Fibroblast of lung (primary cell): ENCODE results near the gene PEX10. TPM values are rescaled to one million over a fixed set of nuclear protein-coding genes. Genes with fewer than 3 reads are reported as not detected.

Experiments
- DNase-seq, 2 donors: peaks; one replicate each; pipeline versions ENCODE4 v3.0.0 to v3.0.0-alpha.2; 2010; ENCODE audit warnings: low read depth in 2 of 2
- H2AFZ ChIP-seq: 2 replicates; pipeline ENCODE4 v1.5.1; 2012; ENCODE audit warnings: low read length, control low read depth, inconsistent platforms
- H3K27ac ChIP-seq: 2 replicates; pipeline ENCODE4 v1.5.1; 2011; ENCODE audit warnings: low read length, control low read depth; ENCODE audit not compliant: insufficient read depth
- H3K27me3 ChIP-seq: 2 replicates; pipeline ENCODE4 v1.5.1; 2011; ENCODE audit warnings: mild to moderate bottlenecking, low read length; ENCODE audit not compliant: control insufficient read depth, insufficient read depth
- H3K36me3 ChIP-seq: 2 replicates; pipeline ENCODE4 v1.5.1; 2011; ENCODE audit warnings: low read length; ENCODE audit not compliant: control insufficient read depth, insufficient read depth
- H3K4me1 ChIP-seq: 2 replicates; pipeline ENCODE4 v1.5.1; 2011; ENCODE audit warnings: low read length; ENCODE audit not compliant: control insufficient read depth, insufficient read depth; ENCODE audit errors: extremely low read depth
- H3K4me2 ChIP-seq: 2 replicates; pipeline ENCODE4 v1.5.1; 2011; ENCODE audit warnings: low read length, control low read depth; ENCODE audit not compliant: insufficient read depth; ENCODE audit errors: extremely low read depth
- H3K4me3 ChIP-seq, 4 experiments: fragments of 200-600 bp in 1 of 4; sonication (generic) in 1 of 4; replicated peaks in 1 of 4; 2 replicates each; pipeline ENCODE4 v1.5.1; 2011 to 2016; ENCODE audit warnings: low read length in 4 of 4, low read depth in 3 of 4, mild to moderate bottlenecking in 3 of 4, control low read depth in 2 of 4, inconsistent platforms in 1 of 4, mixed read lengths in 1 of 4; ENCODE audit not compliant: insufficient read depth in 1 of 4; ENCODE audit errors: control extremely low read depth in 1 of 4
- H3K79me2 ChIP-seq: 2 replicates; pipeline ENCODE4 v1.5.1; 2012; ENCODE audit warnings: mild to moderate bottlenecking, low read length, inconsistent platforms; ENCODE audit not compliant: control insufficient read depth, insufficient read depth
- H3K9ac ChIP-seq: 2 replicates; pipeline ENCODE4 v1.5.1; 2011; ENCODE audit warnings: mild to moderate bottlenecking, low read length, control low read depth; ENCODE audit not compliant: insufficient read depth
- H3K9me3 ChIP-seq: 2 replicates; pipeline ENCODE4 v1.5.1; 2012; ENCODE audit warnings: low read depth, low read length; ENCODE audit not compliant: control insufficient read depth, insufficient read depth
- H4K20me1 ChIP-seq: 2 replicates; pipeline ENCODE4 v1.5.1; 2011; ENCODE audit warnings: low read length; ENCODE audit not compliant: control insufficient read depth, insufficient read depth; ENCODE audit errors: extremely low read depth
- EZH2 ChIP-seq: IDR thresholded peaks from 2 replicates; pipeline ENCODE4 v1.5.1; 2012; ENCODE audit warnings: low read length, control low read depth, mild to moderate bottlenecking; ENCODE audit errors: missing control alignments
- polyA plus RNA-seq, 2 donors: library from polyadenylated mRNA; depleted of rRNA in 1 of 2; stranded (reverse) in 1 of 2; unstranded in 1 of 2; fragments of >200 nt; gene quantifications; 2 replicates each; pipeline ENCODE4 v1.2.1, GENCODE V29; 2011 to 2012; ENCODE audit warnings: missing spikeins in 1 of 2
- total RNA-seq: library from RNA; depleted of rRNA; stranded (reverse); fragments of >200 nt; gene quantifications from 2 replicates; pipeline ENCODE4 v1.2.1, GENCODE V29; 2014
- TF ChIP-seq, protein P1 (sequence below), 2 donors: IDR thresholded peaks in 1 of 2; conservative IDR thresholded peaks in 1 of 2; 1 replicate in 1 of 2; 2 replicates in 1 of 2; pipeline ENCODE4 v1.5.1; 2011 to 2012; ENCODE audit warnings: low read length in 2 of 2, control low read depth in 1 of 2, inconsistent platforms in 1 of 2, low read depth in 1 of 2, mild to moderate bottlenecking in 1 of 2

PEX10 gene
- total and polyA plus RNA-seq, 2 donors (not counting 1 experiment from before 2014, with no cell fraction given), result 15.4 to 33.4 TPM

DNA sequence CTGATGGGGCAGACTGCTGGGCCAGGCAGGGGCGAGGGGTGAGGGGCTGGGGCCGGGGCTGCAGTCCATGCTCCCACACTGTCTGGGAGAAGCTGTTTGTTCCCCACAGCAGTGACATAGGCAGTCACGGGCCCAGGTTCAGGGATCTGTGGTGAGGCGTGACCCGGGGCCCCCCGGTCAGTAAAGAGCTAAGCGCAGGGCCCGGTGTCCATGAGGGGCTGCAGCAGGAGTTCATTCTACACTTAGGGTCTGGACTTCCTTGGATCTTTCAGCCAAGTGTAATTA is 4.4 kb downstream of the PEX10 start:
- no peaks in the 10 kb centered on the region for H3K27me3 ChIP-seq
- no peak overlapping the region for H3K9ac ChIP-seq
- TF ChIP-seq EZH2, result no peak
- TF ChIP-seq, protein P1, sequence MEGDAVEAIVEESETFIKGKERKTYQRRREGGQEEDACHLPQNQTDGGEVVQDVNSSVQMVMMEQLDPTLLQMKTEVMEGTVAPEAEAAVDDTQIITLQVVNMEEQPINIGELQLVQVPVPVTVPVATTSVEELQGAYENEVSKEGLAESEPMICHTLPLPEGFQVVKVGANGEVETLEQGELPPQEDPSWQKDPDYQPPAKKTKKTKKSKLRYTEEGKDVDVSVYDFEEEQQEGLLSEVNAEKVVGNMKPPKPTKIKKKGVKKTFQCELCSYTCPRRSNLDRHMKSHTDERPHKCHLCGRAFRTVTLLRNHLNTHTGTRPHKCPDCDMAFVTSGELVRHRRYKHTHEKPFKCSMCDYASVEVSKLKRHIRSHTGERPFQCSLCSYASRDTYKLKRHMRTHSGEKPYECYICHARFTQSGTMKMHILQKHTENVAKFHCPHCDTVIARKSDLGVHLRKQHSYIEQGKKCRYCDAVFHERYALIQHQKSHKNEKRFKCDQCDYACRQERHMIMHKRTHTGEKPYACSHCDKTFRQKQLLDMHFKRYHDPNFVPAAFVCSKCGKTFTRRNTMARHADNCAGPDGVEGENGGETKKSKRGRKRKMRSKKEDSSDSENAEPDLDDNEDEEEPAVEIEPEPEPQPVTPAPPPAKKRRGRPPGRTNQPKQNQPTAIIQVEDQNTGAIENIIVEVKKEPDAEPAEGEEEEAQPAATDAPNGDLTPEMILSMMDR (conservative IDR thresholded peaks at IDR 0.05 in 1 of 2, IDR thresholded peaks at IDR 0.05 in 1 of 2; ENCODE audit: low read depth in 1 of 2, low read length in 2 of 2), result no peak
- H3K79me2 ChIP-seq, result peaks cover 5% of the 10 kb centered on the region
- H3K9me3 ChIP-seq, result no peaks in the 10 kb centered on the region
- H3K27ac ChIP-seq, result no peak overlapping the region
- peaks cover 3% of the 10 kb centered on the region for H3K4me1 ChIP-seq
- H3K4me3 ChIP-seq, result no peak overlapping the region
- H2AFZ ChIP-seq, result no peak overlapping the region
- no peak for DNase-seq
- no peak overlapping the region for H3K4me2 ChIP-seq
- H3K36me3 ChIP-seq, result peaks cover 35% of the 10 kb centered on the region
- H4K20me1 ChIP-seq, result no peaks in the 10 kb centered on the region

DNA sequence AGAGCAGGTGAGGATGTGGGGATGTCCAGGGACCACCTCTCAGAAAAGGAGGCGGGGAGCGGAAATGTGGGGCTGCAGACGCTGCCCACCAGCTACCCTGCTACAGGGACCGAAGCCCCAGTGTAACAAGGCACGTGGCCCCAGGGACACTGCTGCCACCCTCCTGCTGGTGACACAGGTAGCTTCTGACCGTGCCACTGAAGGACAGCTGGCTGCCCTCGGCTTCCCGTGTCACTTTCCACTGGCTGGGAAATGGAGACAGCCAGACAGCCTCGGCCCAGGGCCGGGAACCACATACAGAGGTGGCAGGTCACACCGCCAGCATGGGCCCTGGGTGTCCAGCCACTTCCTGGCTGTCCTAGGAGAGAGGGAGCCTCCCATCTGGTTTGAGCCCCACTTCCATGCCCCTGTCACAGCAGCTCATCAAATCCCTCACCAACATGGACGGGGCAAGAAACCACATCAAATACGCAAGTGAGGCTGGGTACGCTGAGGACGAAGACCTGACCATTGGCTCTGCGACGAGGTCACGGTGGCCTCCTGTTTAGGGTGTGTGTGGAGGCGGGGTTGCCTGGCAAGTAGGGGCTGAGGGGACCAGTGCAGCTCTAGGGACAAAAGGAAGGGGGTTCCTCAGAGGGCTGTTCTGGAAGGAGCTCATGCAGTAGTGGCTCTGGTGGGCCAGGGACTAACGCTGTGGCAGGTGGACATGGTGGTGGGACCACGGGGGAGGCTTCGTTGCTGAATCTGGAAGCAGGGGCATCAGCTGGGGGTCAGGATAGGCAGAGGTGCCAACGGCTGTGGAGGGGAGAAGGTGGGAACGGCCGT is 5.0 kb downstream of the PEX10 start:
- no peak for TF ChIP-seq EZH2
- TF ChIP-seq, protein P1 (conservative IDR thresholded peaks at IDR 0.05 in 1 of 2, IDR thresholded peaks at IDR 0.05 in 1 of 2; ENCODE audit: low read depth in 1 of 2, low read length in 2 of 2), result no peak
- H4K20me1 ChIP-seq, result no peaks in the 10 kb centered on the region
- no peak for DNase-seq

DNA sequence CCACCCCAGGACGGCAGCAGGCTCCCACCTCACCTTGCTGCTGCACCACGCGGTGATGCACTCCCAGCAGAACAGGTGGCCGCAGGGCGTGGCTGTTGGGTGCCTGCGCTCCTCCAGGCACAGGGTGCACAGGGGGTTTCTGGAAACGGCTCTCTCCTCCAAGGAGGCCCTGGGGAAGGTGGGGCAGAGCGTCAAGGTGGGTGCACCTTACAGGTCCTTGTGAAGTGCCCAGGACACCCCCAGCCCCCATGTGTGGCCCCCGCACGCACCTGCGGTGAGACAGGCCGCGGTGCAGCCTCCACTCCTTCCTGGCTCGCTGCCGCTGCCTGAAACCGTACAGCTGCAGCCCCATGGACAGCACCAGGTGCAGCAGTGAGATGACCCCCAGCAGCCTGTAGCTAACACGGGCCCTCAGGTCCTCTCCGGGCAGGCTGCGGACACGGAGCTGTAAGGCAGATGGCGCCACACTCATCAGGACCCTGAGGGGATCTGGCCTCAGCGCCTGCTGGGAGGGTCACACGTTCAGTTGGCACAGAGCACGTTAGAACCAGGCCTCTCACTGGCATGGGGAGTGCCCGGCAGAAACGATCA is 5.8 kb downstream of the PEX10 start:
- TF ChIP-seq, protein P1 (conservative IDR thresholded peaks at IDR 0.05 in 1 of 2, IDR thresholded peaks at IDR 0.05 in 1 of 2; ENCODE audit: low read depth in 1 of 2, low read length in 2 of 2), result no peak
- TF ChIP-seq EZH2, result no peak
- no peak overlapping the region for H3K4me3 ChIP-seq
- no peak overlapping the region for H2AFZ ChIP-seq
- H3K4me1 ChIP-seq, result peaks cover 2% of the 10 kb centered on the region
- H3K4me2 ChIP-seq, result no peak overlapping the region
- H3K9me3 ChIP-seq, result no peaks in the 10 kb centered on the region
- H3K79me2 ChIP-seq, result peaks cover 5% of the 10 kb centered on the region
- no peak overlapping the region for H3K27ac ChIP-seq
- H3K27me3 ChIP-seq, result no peaks in the 10 kb centered on the region
- H4K20me1 ChIP-seq, result no peaks in the 10 kb centered on the region
- H3K9ac ChIP-seq, result no peak overlapping the region
- no peak for DNase-seq
- peaks cover 42% of the 10 kb centered on the region for H3K36me3 ChIP-seq

More for the DNA sequence above, 5.0 kb downstream of the PEX10 start:
- Histone ChIP-seq H3K9ac (no peak overlapping the region), H3K36me3 (peaks cover 40% of the 10 kb centered on the region), H2AFZ (no peak overlapping the region), H3K4me3 (no peak overlapping the region), H3K4me1 (peaks cover 3% of the 10 kb centered on the region), H3K27ac (no peak overlapping the region), H3K9me3 (no peaks in the 10 kb centered on the region), H3K79me2 (peaks cover 8% of the 10 kb centered on the region), H3K4me2 (no peak overlapping the region), H3K27me3 (no peaks in the 10 kb centered on the region)
